GM18861 (cell line): ENCODE measurements around the gene HS6ST2.
"Not testable (repeated sequence)": the region's sequence is repeated elsewhere in the genome, so short reads cannot be mapped to it uniquely, and the experiment has no call there.

ENCODE experiments used
- ATAC-seq: cut with Tn5 transposase; IDR thresholded peaks from one replicate; pipeline ENCODE4 v1.9.1; 2021; ENCODE audit not compliant: unreplicated experiment

HS6ST2 gene

DNA sequence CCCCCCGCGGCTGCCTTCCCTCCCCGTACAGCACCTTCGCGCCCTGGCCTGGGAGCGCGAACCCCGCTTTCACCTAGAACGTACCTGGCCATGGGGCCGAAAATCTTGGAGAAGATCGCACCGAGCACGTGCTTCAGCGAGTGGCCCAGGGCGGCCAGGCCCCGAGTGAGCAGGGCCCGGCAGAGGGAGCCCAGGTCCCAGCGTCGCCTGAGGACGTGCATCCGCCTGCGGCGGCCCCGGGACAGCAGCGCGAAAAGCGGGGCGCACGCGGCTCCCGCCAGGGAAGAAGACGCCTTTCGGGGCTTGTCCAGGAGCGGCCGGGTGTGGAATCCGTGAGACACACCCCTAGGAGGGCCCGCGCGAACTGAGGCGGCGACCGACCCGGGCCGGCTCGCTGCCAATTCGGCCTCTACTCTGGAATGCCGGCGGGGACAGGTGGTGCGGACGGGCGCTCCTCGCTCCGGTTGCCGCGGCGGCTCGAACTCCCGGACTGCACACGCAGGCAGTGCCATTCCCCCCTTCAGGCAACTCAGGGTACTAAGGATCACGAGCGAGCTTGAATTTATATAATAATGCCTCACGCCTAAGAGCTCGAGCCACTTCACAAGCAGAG lies at the start of gene HS6ST2:
Gene HS6ST2 (minus strand): TSS at position 539 of the 613 bp plus-strand sequence.
- no peak for ATAC-seq

DNA sequence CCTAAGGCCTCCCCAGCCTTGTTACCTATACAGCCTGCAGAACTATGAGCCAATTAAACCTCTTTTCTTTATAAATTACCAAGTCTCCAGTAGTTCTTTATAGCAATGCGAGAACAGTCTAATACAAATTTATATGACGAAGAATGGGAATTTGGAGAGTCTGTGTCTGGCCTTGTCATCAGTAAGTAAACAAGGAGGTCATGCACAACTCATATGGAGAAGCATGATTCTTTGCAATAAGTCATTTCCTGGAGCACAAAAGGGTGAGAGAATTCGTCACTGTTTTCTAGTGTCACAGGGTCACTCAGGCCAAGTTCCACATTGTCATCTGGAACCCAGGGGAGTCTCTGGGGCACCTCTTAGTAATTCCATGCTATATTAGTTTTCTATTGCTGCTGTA lies 49.0 kb upstream of the HS6ST2 start:
- ATAC-seq, result no peak

DNA sequence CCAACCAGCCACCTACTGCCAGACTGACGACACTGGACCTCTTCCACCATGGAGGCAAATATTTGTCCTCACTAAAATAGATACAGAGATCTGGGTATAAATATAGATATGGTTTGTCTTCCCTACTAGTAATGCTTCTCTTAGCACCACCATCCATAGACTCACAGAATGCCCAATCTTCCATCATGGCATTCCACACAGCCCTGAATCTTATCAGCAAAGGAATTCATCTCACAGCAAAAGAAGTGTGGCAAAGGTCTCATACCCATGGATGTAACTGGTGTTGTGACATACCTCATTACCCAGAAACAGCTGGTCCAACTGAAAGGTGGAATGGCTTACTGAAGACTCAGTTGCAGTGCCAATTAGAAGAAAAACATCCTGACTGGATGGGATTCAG lies 47.2 kb upstream of the HS6ST2 start:
- ATAC-seq, result no peak

DNA sequence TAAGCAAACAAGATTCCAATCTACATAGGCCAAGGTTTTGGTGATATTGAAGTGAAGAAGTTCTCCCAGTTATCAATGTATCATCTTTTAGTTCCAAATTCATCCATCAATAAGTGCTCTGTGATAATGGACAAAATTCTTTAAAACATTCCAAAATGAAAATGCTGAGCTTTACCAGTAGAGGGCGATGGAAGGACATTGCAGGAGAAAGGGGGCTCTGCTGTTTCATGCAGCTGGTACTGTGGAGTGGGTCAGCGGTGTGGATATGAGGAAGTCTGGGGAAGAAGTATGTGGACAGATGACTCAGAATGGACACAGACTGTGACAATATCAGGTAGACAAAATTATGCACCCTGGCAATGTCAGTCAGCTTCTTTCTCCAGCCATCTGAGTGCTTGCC lies 46.6 kb upstream of the HS6ST2 start:
- no peak for ATAC-seq

DNA sequence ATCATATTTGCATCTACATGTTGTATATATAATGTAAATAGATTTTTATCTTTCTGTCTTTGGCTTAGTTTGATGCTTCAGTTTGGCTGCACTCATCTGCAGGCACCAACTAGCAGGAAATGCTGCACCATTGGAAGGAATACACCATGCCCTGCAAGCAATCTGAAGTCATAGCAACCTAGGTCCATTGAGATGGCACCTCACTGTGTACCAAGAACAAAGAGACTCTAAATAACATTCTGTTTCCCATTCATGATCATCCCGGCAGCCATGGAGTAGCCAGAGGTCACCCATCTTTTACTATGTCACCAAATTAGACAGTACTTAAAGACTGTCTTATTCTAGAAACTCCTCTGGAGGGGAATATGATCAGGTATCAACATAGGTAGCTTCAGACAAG lies 40.8 kb upstream of the HS6ST2 start:
- no peak for ATAC-seq

DNA sequence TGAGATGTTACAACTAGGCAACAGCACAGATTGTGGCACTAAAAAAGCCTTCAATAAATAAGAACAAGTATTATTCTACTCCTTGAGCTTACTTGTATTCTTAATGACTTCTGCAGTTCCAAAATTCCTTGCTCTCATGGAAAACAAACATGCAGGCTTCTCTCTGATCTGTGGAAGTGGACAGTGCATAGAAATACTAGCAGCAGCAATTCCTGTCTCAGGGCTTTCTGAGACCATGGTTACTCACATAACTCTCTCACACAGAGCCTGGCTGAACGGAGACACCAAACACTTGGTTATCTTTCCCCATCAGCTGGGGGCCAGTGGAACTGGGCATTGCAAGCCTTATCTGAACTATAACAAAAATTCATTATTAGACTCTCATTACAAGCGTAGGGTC lies 32.4 kb upstream of the HS6ST2 start:
- no peak for ATAC-seq

DNA sequence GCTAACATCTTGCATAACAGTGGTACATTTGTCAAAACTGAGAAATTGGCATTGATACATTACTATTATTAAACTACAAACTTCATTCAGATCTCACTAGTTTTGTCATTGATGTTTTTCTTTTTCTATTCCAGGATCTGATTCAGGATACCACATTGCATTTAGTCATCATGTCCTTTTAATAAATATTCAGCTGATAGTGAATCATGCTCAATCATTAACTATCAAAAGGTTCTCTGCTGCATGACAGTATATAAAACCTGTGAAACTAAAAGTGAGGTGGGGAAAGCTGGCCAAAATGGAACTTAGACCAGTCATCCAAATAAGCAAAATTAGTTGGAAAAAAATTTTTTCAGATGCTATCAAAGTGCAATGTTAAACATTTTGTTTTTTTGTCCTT lies 28.1 kb upstream of the HS6ST2 start:
- ATAC-seq, result no peak

DNA sequence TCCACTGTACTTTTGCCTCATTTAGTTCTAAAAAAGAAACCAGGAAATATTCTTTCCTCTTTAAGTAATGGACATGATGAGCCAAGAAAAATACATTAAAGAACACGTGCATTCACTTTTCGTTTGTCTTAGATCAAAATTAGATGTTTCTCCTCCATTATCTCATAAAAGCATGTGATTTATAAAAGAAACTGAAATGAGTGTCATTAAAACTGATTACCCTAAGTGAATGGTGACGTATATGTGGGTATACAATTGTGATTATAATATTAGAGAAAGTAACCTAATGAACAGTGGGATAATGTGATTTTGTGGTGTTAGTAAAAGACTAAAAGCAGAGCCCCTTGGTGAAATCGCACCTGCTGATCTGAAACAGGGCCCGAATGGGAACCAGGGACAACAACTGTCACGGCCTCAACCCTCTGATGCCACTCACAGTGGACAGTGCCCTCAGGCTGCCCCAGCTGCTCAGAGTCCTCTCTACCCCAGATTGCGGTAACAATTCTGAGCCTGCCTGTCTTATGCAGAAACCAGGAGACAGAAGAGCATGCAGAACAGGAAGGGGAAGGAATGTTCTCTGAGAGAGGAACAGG lies 25.7 kb upstream of the HS6ST2 start:
- ATAC-seq, result no peak

DNA sequence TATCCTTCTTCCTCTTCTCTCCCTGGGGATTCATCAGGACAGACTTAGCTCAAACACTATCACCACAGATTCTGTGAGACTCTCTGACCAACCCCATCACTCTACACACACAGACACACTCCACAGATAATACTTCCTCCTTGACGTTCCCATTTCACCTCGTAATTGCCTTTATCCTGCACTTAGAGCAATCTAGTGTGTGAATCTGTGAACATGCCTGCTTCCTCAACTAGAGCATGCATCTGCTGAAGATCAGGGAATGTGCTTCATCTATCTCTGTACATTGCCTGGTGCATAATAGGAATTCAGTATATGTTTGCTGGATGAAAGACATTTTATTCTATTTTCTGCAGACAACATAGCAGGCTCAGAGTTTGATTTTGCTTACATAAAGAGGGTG lies 25.1 kb upstream of the HS6ST2 start:
- no peak for ATAC-seq

DNA sequence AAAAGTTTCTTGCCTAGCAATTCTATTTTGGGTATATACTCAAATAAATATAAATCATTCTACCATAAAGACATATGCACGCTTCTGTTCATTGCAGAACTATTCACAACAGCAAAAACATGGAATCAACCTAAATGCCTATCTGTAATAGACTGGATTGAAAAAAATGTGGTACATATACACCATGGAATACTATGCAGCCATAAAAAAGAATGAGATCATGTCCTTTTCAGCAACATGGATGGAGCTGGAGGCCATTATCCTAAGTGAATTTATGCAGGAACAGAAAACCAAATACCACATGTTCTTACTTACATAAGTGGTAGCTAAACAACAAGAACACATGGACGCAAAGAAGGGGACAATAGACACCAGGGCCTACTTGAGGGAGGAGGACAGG lies 21.6 kb upstream of the HS6ST2 start:
- not testable (repeated sequence) for ATAC-seq

DNA sequence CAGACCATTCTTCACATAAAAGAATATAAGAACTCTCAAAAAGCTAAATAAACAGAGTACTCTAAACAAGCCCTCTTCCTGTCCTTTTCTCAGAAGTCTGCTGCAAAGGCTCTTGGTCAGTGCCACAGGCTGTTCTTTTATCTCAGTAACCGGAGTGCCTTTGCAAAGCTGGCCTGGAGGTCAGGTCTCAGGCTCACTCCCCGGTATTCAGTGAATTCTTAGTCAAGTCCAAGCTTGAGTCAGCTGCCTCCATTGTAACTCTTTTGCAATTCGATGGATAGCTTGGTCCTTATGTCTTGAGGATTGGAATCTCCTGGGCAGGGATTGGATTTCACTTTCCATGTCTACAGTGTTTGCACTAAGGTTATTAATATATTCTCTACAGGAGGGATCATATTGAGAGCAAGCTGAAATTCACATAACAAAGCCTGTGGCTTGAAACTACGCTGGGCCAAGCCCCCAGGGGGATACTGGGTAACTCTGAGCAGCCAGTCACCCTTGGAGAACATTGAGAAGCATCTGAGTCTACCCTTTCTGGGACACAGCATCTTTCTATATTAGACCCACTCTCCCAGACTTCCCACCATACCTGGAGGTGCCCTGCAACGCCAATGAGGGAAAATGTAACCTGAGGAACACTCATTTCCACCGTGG lies 10.0 kb upstream of the HS6ST2 start:
- ATAC-seq, result no peak

DNA sequence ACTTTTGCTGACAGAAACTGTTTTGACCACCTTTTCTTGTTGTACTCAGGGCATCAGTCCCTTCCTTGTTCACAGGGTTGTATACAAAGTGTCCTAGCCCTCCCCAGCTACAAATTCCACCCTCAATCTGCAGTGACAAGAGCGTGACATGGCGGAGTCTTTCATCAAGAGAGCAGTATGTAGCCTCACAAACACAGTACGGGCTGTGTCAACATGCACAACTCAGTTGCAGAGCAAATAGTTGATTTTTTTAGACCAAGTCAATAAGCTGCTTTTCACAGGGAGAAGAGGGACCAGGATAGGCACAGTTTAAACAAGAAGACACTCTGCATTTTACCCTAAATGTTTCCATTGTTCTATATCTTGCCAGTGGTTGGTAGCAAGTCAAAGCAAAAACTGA lies 8.6 kb upstream of the HS6ST2 start:
- no peak for ATAC-seq

DNA sequence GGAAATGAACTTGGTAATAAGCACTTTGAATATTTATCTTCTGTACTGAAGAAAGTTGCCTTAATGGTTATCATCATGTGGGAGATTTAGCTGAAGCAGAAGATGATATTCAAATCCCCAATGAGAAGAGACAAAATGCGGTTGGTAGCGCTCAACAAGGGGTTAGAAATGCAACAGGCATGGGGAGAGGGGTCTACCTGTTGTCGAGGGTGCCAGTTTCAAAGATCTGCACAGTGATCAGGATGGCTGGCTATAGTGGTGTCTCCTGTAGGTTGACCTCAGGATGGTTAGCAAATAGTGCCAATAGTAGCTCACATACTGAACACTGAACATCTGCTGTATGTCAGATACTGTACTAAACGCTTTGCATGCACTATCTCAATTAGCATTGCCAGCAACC lies 7.0 kb upstream of the HS6ST2 start:
- ATAC-seq, result no peak

DNA sequence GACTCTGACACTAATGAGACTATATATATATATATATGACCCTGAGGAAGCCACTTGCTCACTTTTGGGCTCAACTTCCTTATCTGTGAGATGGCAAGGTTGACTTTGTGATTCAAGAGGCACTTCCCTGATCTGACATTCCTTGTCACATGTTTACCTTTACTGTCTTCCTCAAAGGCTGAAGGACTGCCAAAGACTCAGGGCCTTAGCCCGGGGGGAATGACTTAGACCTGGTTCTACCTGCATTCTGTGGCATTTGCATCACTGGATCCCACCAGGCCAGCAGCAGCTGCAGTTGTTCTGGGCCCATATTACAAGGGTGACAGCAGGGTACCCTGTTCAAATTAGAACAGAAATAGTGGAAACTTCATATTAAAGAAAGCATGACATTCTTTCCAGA lies 3.1 kb upstream of the HS6ST2 start:
- no peak for ATAC-seq

DNA sequence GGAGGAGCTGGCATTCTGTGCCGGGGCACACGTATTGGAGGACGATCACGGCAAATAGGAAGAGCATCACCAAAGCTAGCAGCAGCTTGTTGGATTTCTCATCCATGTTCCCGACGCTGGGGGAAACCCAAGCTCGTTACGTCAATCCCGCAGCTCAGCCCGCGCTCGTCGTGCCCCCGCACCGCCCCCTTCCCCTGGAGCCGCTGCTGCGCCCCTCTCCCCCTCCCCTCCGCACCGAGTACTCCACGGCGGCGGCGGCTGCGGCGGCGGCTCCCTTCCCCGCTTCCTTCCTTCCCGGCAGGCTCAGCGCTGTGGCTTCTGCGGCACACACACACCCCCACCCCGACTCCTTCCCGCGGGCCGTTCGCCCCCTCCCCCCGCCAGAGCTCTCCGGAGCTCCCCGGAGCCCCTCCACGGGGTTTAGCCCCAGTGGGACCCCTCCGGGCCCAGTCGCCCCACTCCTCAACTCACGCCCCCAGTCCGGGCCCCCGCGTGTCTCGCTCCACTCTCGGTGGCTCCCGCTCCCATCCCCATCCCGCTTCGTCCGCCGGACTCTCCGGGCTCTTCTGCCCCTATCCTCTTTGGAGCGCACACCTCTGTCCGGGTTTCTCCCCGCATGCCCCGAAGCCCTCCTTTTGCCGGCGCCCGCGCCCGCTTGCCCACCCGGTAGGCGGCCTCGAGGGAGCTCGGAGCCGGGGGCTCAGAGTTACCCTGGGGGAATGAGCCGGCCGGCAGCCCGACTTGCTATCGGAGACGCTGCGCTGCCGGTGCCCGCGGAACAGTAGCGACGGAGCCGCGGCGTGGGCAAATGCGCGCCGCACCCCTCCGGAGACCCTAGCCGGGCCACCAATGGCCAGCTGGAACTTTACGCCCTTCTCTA lies 978 bp downstream of the HS6ST2 start:
- ATAC-seq, result no peak

DNA sequence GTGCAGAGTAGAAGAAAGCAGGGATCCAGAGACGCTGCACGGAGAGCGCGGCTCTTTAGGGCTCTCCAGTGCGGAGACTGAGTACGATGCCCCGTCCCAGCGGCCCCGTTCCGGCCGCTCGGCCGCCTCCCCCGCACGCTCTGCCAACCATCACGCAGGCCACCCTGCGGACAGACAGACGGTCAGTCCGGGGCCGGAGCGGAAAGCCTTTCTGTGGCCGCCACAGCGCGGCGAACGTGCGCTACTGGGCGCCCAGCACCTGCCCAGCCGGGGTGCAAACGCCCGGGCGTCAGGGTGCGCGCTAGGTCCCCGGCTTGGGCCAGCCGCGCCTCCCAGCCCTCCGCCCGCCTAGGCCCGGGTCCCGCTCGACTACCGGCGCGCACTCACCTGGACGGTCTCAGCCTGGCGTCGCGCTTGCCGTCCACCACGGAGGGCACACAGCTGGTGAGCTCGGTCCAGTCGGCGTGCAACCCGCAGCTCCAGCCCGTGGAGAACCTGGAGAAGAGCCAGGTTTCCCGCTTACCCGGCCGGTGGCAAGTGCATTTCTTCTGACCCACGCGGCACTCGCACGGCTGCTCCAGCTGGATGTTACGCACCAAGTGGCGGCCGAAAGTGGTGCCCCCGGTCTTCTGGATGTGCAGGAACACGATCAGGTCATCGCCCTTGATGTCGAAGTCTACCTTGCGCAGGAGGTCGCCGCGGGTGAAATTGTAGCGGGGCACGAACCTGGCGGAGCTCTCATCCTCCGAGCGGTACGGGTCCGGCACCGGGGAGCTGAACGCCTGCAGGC lies 1.8 kb downstream of the HS6ST2 start:
- ATAC-seq, result no peak

DNA sequence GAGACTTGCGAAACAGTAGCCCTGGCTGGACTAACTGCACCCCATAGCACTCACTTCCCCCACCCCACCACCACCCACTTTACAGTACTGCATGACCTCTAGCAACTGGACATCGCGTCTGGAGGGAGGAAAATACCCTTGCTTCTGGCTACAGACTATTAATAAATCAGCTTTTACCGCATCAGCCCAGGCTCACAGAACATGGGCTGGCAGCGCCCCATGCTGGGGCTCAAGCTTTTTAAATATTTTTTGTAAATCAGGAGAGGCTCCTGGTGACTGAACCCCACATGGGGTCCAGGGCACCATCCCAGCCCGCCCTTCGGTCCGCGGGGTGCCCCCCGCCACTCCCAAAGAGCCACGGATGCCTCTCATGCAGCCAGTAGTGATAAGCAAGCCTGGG lies 2.7 kb downstream of the HS6ST2 start:
- ATAC-seq, result no peak

DNA sequence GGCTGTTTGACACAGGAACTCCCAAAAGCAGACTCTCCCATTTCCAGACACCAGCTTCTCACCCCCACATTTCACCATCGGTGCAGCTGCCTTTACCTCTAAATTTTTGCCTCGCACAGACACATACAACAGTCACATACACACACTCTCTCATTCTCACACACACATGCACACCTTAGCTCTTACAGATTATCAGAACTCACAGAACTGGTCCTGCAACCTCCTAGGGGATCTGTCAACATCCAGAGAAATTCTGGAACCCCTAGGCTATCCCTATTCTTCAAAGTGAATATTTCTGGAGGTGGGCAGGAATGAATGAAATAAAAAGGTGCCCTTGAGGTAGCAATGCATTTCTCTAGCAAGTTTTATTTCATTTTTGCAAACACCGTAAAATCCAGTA lies 4.1 kb downstream of the HS6ST2 start:
- no peak for ATAC-seq

DNA sequence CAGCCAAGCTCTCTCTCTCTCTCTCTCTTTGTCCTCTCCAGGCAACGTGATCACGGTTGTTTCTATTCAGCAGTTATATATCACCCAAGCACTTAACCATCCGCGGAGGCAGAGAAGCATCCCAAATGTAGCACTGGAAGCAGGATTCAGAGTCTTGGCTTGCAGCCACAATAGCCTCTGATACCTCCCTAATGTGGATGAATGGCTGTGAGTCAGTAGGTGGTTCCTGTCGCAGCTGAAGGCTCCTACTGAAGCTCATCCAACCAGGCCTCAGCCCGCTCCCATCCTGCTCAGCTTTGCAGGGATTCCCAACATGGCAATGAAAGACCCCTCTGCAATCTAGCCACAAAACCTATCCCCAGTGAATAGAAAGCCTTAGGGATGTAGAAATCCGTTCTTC lies 5.1 kb downstream of the HS6ST2 start:
- ATAC-seq, result no peak

DNA sequence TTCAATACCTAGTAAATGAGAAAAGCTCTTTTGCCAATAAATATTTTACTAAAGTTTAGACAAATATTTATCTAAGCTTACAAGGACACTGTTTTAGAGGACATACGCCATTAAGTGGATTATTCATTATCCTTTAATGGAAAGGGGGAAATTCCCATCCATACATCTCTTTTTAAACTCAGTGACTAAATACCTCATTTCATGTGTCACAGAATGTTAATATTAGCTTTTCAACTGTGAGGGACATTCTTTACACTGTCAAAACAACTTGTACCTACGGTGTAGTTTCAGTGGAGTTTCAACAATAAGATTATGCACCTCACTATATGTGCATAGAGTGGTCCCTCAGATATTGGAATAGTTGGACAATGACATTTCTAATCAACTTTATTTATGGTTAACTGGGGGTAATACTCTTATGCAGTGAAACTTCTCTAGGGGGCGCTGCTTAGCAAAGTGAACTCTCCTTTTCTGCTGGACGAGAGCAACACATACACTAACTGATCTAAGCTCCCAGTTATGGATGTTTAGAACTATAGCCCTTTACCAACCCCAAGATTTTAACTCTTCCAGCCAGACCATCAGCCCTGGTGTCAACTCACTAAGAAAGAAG lies 9.7 kb downstream of the HS6ST2 start:
- no peak for ATAC-seq
